DND-41 (cell line): ENCODE measurements around the gene TSPO.
"Not testable (repeated sequence)": the region's sequence is repeated elsewhere in the genome, so short reads cannot be mapped to it uniquely, and the experiment has no call there.

Experiments used
- ATAC-seq: fragments of 200-7000 bp; cut with Tn5 transposase; 3 replicates; pipeline ENCODE4 v1.9.1; 2021; ENCODE audit warnings: low read depth; ENCODE audit not compliant: insufficient read depth
- DNase-seq: peaks from one replicate; pipeline ENCODE4 v3.0.0-alpha.2; 2020
- H2AFZ ChIP-seq: 2 replicates; pipeline ENCODE4 v1.6.0; 2012; ENCODE audit warnings: low read depth, low read length
- H3K27ac ChIP-seq: 2 replicates; pipeline ENCODE4 v1.5.1; 2012; ENCODE audit warnings: low read length, inconsistent platforms
- H3K27me3 ChIP-seq: fragments of 200-600 bp; sonication (generic); 2 replicates; pipeline ENCODE4 v1.6.0; 2012; ENCODE audit warnings: low read length, mild to moderate bottlenecking, inconsistent platforms; ENCODE audit not compliant: insufficient read depth, poor library complexity
- H3K36me3 ChIP-seq: 2 replicates; pipeline ENCODE4 v1.5.1; 2012; ENCODE audit warnings: low read length, inconsistent platforms; ENCODE audit not compliant: insufficient read depth
- H3K4me1 ChIP-seq: 2 replicates; pipeline ENCODE4 v1.5.1; 2012; ENCODE audit warnings: mild to moderate bottlenecking, low read length; ENCODE audit not compliant: insufficient read depth
- H3K4me2 ChIP-seq: 2 replicates; pipeline ENCODE4 v1.6.0; 2012; ENCODE audit warnings: mild to moderate bottlenecking, moderate library complexity, low read length, inconsistent platforms; ENCODE audit not compliant: insufficient read depth
- H3K4me3 ChIP-seq, 2 experiments: fragments of 200-600 bp in 1 of 2; shearing (Covaris generic) in 1 of 2; 2 replicates each; pipeline ENCODE4 v1.5.1; 2012 to 2016; ENCODE audit warnings: inconsistent platforms in 2 of 2, low read length in 2 of 2, mild to moderate bottlenecking in 2 of 2, low read depth in 1 of 2, moderate library complexity in 1 of 2
- H3K79me2 ChIP-seq: 2 replicates; pipeline ENCODE4 v1.6.0; 2012; ENCODE audit warnings: low read length, inconsistent platforms; ENCODE audit not compliant: insufficient read depth
- H3K9ac ChIP-seq: 2 replicates; pipeline ENCODE4 v1.6.0; 2012; ENCODE audit warnings: low read depth, mild to moderate bottlenecking, inconsistent platforms, low read length, moderate library complexity
- H3K9me3 ChIP-seq: 2 replicates; pipeline ENCODE4 v1.5.1; 2012; ENCODE audit warnings: low read length, moderate library complexity, mild to moderate bottlenecking, inconsistent platforms; ENCODE audit not compliant: insufficient read depth, severe bottlenecking
- H4K20me1 ChIP-seq: 2 replicates; pipeline ENCODE4 v1.6.0; 2012; ENCODE audit warnings: low read length; ENCODE audit not compliant: insufficient read depth
- CTCF ChIP-seq: IDR thresholded peaks from 2 replicates; pipeline ENCODE4 v1.5.1; 2012; ENCODE audit warnings: borderline replicate concordance, low read length, moderate library complexity, mild to moderate bottlenecking; ENCODE audit not compliant: poor library complexity, severe bottlenecking; ENCODE audit errors: extremely low read depth
- EZH2 ChIP-seq: IDR thresholded peaks from 3 replicates; pipeline ENCODE4 v1.6.1; 2012; ENCODE audit warnings: borderline replicate concordance, low read depth, mild to moderate bottlenecking, moderate library complexity, low read length, inconsistent platforms; ENCODE audit not compliant: severe bottlenecking

The TSPO gene

GRCh38 chr22:43151251-43152002 lies at the start of gene TSPO:
TSS of gene TSPO (plus strand) at chr22:43151559. CDS start at chr22:43159239, 7,680 bp downstream.
- no peaks in the 10 kb centered on the region for H3K79me2 ChIP-seq
- H3K4me1 ChIP-seq, result peaks cover 19% of the 10 kb centered on the region
- DNase-seq, result peak; percentile 32
- peak within 1 kb of the TSS; percentile 36; the same call in 1 of the 2 replicates for H2AFZ ChIP-seq
- H3K9ac ChIP-seq, result peak within 1 kb of the TSS; percentile 41; the same call in 1 of the 2 replicates
- peak within 1 kb of the TSS; percentile 59 for H3K4me2 ChIP-seq
- H3K36me3 ChIP-seq, result no peaks in the 10 kb centered on the region
- ATAC-seq, result peak; percentile 40; the same call in 2 of the 3 replicates
- H3K9me3 ChIP-seq, result no peaks in the 10 kb centered on the region
- H3K27me3 ChIP-seq, result peaks cover 27% of the 10 kb centered on the region
- TF ChIP-seq CTCF (no peak), EZH2 (no peak)
- no peak within 1 kb of the TSS for H3K27ac ChIP-seq
- H3K4me3 ChIP-seq, result peak within 1 kb of the TSS in 1 of 2 experiments; percentile 48; a peak in 2 of 4 replicates
- H4K20me1 ChIP-seq, result peaks cover 5% of the 10 kb centered on the region

- not testable (repeated sequence) for H3K4me3 ChIP-seq, H3K9ac ChIP-seq, H3K27ac ChIP-seq, H4K20me1 ChIP-seq, H3K9me3 ChIP-seq, H3K79me2 ChIP-seq, H2AFZ ChIP-seq, H3K27me3 ChIP-seq, H3K36me3 ChIP-seq, H3K4me2 ChIP-seq
- H3K4me1 ChIP-seq, result peaks cover 11% of the 10 kb centered on the region
- DNase-seq (peak; percentile 79), ATAC-seq (peak; percentile 96)
Observed at GRCh38 chr22:43104056-43104625, 47.2 kb upstream of the TSPO start.

GRCh38 chr22:43104950-43105349 lies 46.4 kb upstream of the TSPO start:
- H4K20me1 ChIP-seq, H3K9ac ChIP-seq, H3K79me2 ChIP-seq, H3K27me3 ChIP-seq, H3K4me2 ChIP-seq, H2AFZ ChIP-seq, H3K27ac ChIP-seq, DNase-seq, H3K36me3 ChIP-seq, ATAC-seq, H3K4me3 ChIP-seq, H3K9me3 ChIP-seq: not testable (repeated sequence)
- H3K4me1 ChIP-seq, result peaks cover 11% of the 10 kb centered on the region

- no peak overlapping the region for H3K4me2 ChIP-seq
- DNase-seq (no peak), ATAC-seq (no peak)
- peaks cover 19% of the 10 kb centered on the region for H3K27me3 ChIP-seq
- H3K79me2 ChIP-seq, result no peaks in the 10 kb centered on the region
- peaks cover 18% of the 10 kb centered on the region for H3K4me1 ChIP-seq
- TF ChIP-seq CTCF (no peak), EZH2 (no peak)
- no peaks in the 10 kb centered on the region for H3K9me3 ChIP-seq
- no peak overlapping the region for H3K27ac ChIP-seq
- no peak overlapping the region for H3K9ac ChIP-seq
- H3K36me3 ChIP-seq, result no peaks in the 10 kb centered on the region
- no peaks in the 10 kb centered on the region for H4K20me1 ChIP-seq
- no peak overlapping the region for H3K4me3 ChIP-seq
- H2AFZ ChIP-seq, result no peak overlapping the region
Observed at GRCh38 chr22:43106302-43106701, 45.1 kb upstream of the TSPO start.
